Rectal smooth muscle tissue (tissue), 1 donor: ENCODE data around the gene ZNF827.

Source experiments
- H3K27ac ChIP-seq: one replicate; pipeline ENCODE4 v1.7.0; 2013; ENCODE audit warnings: low read depth, low read length, inconsistent platforms
- H3K27me3 ChIP-seq: one replicate; pipeline ENCODE4 v1.7.0; 2013; ENCODE audit warnings: low read length; ENCODE audit not compliant: control insufficient read depth, insufficient read depth
- H3K36me3 ChIP-seq: one replicate; pipeline ENCODE4 v1.7.0; 2013; ENCODE audit warnings: low read length; ENCODE audit not compliant: control insufficient read depth, insufficient read depth
- H3K4me1 ChIP-seq: one replicate; pipeline ENCODE4 v1.7.0; 2013; ENCODE audit warnings: low read length; ENCODE audit not compliant: control insufficient read depth, insufficient read depth
- H3K4me3 ChIP-seq: one replicate; pipeline ENCODE4 v1.7.0; 2013; ENCODE audit warnings: low read length
- H3K9ac ChIP-seq: one replicate; pipeline ENCODE4 v1.7.0; 2013; ENCODE audit warnings: low read length

ZNF827 gene

DNA sequence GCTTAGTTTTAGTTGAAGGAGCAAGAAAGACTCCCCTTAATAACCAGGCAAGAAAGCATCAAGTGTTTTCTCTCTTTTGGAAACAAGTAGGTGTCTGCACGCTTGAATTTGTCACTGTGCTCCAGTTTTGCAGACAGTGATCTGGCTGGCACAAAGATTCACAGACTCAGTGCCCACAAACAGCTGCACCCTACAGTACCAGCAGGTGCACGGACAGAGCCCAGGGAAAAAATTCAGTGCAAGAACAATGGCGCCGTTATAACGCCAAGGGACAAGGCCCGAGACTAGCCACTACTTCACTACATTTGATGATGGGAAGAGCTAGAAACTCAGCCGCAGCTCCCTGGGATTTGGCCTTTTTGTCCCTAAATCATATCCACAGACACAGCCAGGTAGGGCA is 56.0 kb downstream of the ZNF827 start:
- no peak overlapping the region for H3K27ac ChIP-seq
- H3K27me3 ChIP-seq: no peaks in the 10 kb centered on the region
- no peak overlapping the region for H3K4me3 ChIP-seq

DNA sequence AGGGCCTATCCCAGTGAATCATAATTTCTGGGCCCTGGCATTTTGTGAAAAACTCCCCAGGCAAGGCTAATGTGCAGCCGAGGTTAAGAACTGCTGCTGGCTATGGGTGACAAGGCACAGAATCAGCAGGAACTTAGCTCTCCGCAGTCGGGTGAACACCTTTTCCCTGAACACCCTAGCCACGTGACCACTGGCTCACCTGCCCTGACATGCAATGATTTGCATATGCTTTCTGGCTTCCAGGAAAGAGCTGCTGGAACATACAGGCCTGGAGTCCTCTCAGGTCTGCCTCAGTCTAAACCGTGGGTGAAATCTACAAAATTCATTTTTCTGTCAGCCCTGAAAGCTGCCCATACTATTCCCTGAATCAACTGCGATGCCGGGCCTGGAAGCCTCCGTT is 56.6 kb downstream of the ZNF827 start:
- peaks cover 7% of the 10 kb centered on the region for H3K36me3 ChIP-seq
- no peaks in the 10 kb centered on the region for H3K27me3 ChIP-seq
- no peak overlapping the region for H3K9ac ChIP-seq
- peaks cover 11% of the 10 kb centered on the region for H3K4me1 ChIP-seq
- H3K4me3 ChIP-seq: no peak overlapping the region
- H3K27ac ChIP-seq: no peak overlapping the region

More for the DNA sequence above, 56.0 kb downstream of the ZNF827 start:
- peaks cover 13% of the 10 kb centered on the region for H3K4me1 ChIP-seq
- H3K36me3 ChIP-seq: peaks cover 7% of the 10 kb centered on the region
- no peak overlapping the region for H3K9ac ChIP-seq

DNA sequence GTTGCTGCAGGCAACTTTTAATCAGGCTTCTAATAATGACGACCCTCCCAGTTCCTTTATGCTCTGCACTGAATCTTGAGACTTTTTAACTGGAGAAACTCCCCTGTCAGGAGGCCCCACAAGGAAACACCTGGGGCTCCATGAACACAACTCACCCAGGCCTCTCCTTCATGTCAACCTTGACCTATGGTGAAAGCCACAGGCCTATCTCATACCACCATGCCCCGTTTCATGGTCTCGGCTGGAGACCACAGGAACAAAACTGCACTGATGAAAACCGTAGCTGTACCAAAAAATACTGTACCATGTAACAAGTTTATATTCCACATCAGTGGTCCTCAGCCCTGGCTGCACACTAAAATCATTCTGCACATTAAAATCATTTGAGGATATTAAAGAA is 57.0 kb downstream of the ZNF827 start:
- peaks cover 7% of the 10 kb centered on the region for H3K36me3 ChIP-seq
- H3K9ac ChIP-seq: no peak overlapping the region
- H3K27me3 ChIP-seq: no peaks in the 10 kb centered on the region
- H3K27ac ChIP-seq: no peak overlapping the region
- no peak overlapping the region for H3K4me3 ChIP-seq
- H3K4me1 ChIP-seq: peaks cover 8% of the 10 kb centered on the region

DNA sequence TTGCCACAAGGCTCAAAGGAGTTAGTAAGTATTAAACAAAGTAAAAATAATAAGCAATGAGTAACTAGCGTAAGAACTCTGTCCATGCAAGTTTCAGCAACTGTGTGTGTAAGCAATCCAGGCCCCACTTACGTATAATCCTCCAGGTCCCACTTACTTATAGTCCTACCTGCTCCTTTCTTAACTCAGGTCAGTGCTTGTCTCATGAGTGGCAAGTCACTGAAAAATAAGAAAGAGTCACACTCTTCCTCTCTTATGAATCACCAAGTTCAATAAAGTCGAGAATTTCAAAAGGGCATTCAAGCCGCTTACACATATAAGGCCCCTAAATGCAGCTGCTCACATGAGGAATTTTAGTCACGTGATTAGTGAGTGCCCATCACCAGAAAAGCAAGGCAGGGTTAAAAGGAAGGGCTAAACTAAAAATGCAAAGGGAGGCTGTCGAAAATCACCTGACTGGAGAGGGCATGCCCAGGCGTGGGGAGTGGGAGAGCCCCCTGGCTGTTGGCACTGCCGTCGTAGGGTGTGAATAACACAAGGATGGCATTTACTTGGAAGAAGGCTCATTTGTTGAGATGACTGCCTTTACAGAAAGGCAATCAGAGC is 58.2 kb downstream of the ZNF827 start:
- no peak overlapping the region for H3K9ac ChIP-seq
- H3K27me3 ChIP-seq: no peaks in the 10 kb centered on the region
- no peak overlapping the region for H3K4me3 ChIP-seq
- H3K27ac ChIP-seq: no peak overlapping the region
- peaks cover 3% of the 10 kb centered on the region for H3K4me1 ChIP-seq
- peaks cover under 1% of the 10 kb centered on the region for H3K36me3 ChIP-seq

DNA sequence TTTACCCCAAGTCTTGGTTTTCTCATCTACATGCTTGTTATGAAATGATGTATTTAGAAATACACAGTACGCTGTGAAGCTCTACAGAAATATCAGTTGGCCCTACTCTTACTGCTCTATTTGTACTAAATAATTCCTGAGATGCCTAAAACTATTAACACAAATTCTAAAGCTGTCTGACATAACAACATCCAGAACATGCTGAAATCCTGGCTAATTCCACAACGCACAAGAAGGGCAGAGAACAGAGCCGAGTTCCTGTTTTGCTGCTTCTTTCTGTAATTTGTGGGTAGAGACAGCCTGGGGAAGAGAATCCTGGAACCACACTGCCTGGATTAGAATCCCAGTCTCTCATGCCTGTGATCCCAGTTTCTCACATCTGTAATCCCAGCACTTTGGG is 59.0 kb downstream of the ZNF827 start:
- peaks cover 3% of the 10 kb centered on the region for H3K4me1 ChIP-seq
- no peaks in the 10 kb centered on the region for H3K36me3 ChIP-seq
- H3K4me3 ChIP-seq: no peak overlapping the region
- H3K27ac ChIP-seq: peak overlapping the region; percentile 1
- H3K9ac ChIP-seq: no peak overlapping the region
- H3K27me3 ChIP-seq: no peaks in the 10 kb centered on the region

DNA sequence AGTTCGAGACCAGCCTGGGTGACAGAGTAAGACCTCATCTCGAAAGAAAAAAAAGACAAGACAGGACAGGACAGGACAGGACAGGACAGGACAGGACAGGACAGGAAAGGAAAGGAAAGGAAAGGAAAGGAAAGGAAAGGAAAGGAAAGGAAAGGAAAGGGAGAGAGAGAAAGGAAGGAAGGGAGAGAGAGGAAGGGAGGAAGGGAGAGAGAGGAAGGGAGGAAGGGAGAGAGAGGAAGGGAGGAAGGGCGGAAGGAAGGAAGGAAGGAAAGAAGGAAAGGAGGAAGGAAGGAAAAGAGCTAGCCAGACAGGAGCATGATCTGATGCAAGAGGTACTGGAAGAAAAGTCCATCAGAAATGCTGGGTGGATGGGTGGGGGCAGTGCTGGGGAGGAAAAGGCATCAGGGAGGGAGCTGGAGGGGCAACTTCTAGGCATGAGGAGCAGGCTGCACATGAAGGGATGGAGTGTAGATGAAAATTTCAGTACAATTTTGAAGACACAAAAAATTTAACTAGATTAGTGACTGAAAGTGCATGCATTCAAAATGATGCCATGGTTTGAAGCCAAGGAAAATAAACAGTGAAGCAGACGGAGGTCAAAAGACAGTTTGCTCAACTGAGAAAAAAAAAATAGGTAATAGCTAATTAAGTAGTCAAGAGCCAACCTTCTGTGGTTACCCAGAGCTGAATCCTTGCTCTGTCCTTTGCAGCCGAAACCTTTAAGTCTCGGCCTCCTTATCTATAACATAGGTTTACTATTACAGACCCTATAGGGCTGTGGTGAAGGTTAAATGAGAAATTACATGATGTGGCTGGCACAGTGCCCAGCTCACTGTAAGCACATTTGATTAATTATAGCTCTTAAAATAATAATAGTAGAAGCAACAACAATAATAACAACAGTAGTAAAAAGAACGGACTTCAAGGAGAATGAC is 59.9 kb downstream of the ZNF827 start:
- no peaks in the 10 kb centered on the region for H3K36me3 ChIP-seq
- no peak overlapping the region for H3K9ac ChIP-seq
- H3K4me1 ChIP-seq: peaks cover 3% of the 10 kb centered on the region
- H3K27me3 ChIP-seq: no peaks in the 10 kb centered on the region
- H3K4me3 ChIP-seq: no peak overlapping the region
- peak overlapping the region; percentile 1 for H3K27ac ChIP-seq

DNA sequence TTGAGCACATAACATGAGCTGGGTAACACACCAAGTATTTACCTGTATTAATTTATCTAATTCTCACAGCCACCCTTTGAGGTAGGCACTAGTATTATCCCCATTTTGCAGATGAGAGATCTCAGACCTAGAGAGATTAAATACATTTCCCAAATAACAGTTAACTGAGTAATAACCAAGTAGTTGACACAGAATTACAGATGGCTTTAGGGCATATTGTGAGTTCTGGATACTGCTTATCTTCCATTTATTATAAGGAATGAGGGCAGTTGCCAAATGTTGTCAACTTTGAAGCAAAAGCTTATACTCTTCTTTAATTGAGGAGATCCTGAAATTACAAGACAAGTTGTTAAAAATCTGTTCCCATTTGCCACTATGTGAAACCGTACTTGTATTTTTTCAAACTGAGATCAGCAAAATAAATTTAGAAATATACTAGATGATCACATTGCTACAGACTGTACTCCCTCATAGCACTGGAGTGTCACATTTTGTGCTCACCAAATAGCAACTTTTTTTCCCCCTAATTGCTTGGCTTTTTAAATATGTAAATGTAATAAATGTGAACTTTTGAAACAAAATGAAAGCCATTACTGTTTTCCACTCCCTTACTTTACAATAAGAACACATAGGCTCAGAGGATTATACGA is 62.0 kb downstream of the ZNF827 start:
- H3K27ac ChIP-seq: no peak overlapping the region
- no peaks in the 10 kb centered on the region for H3K27me3 ChIP-seq
- H3K4me1 ChIP-seq: peaks cover 3% of the 10 kb centered on the region

DNA sequence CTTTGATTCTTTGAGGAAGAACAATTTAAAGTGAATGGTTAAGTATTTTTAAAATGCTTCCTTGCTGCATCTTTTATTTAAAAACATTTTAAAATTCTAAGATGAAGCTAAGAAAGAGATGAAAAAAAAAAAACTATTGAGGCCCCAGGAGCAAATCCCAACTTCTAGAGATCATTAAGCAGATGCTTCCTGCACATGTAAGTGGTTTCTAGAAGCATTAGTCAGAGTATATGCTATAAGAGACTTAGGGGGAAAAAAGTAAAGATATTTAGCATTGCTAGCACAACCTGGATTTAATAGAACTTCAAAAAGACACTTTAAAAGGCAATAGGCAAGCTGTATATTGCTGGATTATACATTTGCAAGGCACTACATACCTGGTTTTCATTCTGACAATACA is 64.7 kb downstream of the ZNF827 start:
- Histone ChIP-seq H3K4me1 (peaks cover under 1% of the 10 kb centered on the region), H3K9ac (no peak overlapping the region), H3K27me3 (no peaks in the 10 kb centered on the region), H3K36me3 (no peaks in the 10 kb centered on the region), H3K27ac (no peak overlapping the region), H3K4me3 (no peak overlapping the region)

More for the DNA sequence above, 62.0 kb downstream of the ZNF827 start:
- Histone ChIP-seq H3K9ac (no peak overlapping the region), H3K36me3 (no peaks in the 10 kb centered on the region), H3K4me3 (no peak overlapping the region)

DNA sequence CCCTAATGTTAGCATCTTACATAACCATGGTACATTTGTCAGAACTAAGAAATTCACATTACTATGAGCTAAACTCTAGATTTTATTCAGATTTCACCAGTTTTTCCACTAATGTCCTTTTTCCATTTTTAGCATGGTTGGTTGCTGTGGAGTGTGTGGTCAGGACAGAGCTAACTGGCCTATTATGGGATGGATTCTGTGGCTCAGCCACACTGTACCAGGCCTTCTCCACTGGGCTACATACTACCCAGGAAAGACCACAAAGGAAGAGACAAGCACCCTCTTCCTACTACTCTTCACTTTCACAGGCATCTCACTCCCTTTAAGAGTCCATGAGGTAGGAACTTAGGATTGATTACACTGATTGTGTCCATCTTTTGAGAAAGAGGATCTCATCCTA is 67.4 kb downstream of the ZNF827 start:
- Histone ChIP-seq H3K4me3 (no peak overlapping the region), H3K36me3 (no peaks in the 10 kb centered on the region)

DNA sequence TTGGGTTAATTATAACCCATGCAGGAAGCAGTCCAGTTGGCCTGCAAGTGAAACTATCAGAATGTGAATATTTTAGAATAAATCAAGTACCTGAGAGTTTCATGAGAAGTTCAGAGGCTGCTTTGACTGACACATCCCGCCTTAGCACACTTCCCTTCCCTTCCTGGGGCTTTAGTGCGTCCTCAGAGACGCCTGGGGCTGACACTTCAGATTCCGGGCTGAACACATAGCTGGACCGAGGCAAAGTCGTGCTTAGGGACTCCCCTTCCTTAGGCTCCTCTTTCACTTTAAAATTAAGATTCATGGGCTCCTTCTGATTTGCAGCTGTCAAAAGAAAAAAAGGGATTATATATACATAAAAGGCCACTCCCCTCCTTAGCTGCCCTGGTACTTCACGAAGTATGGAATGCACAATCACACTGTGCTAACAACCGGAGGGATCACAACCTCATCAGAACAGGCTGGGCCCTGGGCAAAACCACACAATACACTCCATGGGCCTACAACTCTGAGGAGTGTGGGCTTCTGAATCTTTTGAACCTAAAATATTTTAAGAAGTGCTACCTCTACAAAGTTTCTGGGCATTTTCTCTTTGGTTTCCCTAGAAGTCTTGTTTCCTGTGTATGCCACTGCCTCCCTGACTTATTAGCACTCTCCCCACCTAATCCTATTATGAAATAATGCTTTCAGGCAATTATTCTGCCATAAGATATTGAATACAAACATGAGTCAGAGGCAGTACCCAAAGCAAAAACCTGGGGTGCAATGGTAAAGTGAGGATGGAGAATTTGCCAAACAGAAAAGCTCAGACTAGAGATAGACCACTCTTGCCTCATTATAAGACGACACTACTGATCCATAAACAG is 68.2 kb downstream of the ZNF827 start:
- Histone ChIP-seq H3K27me3 (no peaks in the 10 kb centered on the region), H3K27ac (no peak overlapping the region), H3K36me3 (no peaks in the 10 kb centered on the region), H3K9ac (no peak overlapping the region), H3K4me1 (no peaks in the 10 kb centered on the region), H3K4me3 (no peak overlapping the region)

More for the DNA sequence above, 67.4 kb downstream of the ZNF827 start:
- Histone ChIP-seq H3K4me1 (no peaks in the 10 kb centered on the region), H3K9ac (no peak overlapping the region), H3K27ac (no peak overlapping the region), H3K27me3 (no peaks in the 10 kb centered on the region)

DNA sequence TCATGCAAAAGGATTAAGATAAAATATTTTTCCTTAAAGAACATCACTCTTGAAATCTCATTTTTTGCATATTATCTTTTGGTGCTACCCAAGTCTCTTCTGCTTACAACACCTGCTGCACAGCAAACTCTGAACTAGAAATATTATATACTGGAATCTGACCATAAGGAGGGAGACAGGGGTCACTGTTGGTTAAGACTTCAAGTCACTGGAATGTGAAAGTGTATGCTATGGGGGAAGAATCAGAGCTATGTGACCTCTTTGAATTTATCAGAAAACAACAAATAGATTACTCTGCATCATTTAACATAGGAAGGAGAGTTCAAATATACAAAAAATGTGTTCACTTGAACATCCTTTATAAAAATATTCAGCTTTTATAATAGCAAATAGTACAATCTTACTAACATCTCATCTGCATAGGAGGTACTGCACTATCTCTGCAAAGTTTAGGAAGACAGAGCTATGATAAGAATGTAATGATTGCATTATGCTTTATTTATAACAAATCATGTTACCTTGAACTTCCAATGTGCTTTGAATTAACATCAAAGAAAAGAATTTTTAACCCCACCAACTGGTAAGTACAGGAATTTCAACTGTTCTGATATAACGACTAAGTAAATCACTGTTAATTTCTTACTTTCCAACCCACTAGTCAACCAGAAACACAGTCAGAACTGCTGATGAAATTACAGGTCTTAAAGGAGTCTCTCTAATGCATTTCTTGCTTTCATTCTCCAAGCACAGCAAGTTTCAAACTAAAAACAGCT is 69.8 kb downstream of the ZNF827 start:
- Histone ChIP-seq H3K27ac (no peak overlapping the region), H3K27me3 (no peaks in the 10 kb centered on the region), H3K9ac (no peak overlapping the region), H3K36me3 (no peaks in the 10 kb centered on the region), H3K4me3 (no peak overlapping the region), H3K4me1 (no peaks in the 10 kb centered on the region)
